MM.1S (cell line): ENCODE measurements around the gene CSHL1.
"Not testable (repeated sequence)": the region's sequence is repeated elsewhere in the genome, so short reads cannot be mapped to it uniquely, and the experiment has no call there.

Experiments
- DNase-seq: peaks from one replicate; pipeline ENCODE4 v3.0.0-alpha.2; 2015
- H2AFZ ChIP-seq: fragments of 300-600 bp; sonication (generic); 2 replicates; pipeline ENCODE4 v1.6.0; 2016; ENCODE audit warnings: antibody characterized with exemption, low read length
- H3F3A ChIP-seq: fragments of 300-600 bp; sonication (generic); 2 replicates; pipeline ENCODE4 v1.6.1; 2016; ENCODE audit warnings: mild to moderate bottlenecking, antibody characterized with exemption, low read length, moderate library complexity, mixed read lengths; ENCODE audit not compliant: insufficient read depth
- H3K27ac ChIP-seq: fragments of 300-600 bp; sonication (generic); 2 replicates; pipeline ENCODE4 v1.5.1; 2016; ENCODE audit warnings: mild to moderate bottlenecking, low read length
- H3K27me3 ChIP-seq: fragments of 300-600 bp; sonication (generic); replicated peaks from 2 replicates; pipeline ENCODE4 v1.6.0; 2016; ENCODE audit warnings: low read length; ENCODE audit not compliant: insufficient read depth
- H3K36me3 ChIP-seq: fragments of 300-600 bp; sonication (generic); replicated peaks from 2 replicates; pipeline ENCODE4 v1.6.1; 2016; ENCODE audit warnings: mild to moderate bottlenecking, low read length, mixed read lengths; ENCODE audit not compliant: insufficient read depth
- H3K4me1 ChIP-seq: fragments of 300-600 bp; sonication (generic); 2 replicates; pipeline ENCODE4 v1.6.1; 2016; ENCODE audit warnings: low read length, mixed read lengths
- H3K4me2 ChIP-seq: fragments of 300-600 bp; sonication (generic); 2 replicates; pipeline ENCODE4 v1.6.0; 2016; ENCODE audit warnings: low read depth, low read length
- H3K4me3 ChIP-seq: fragments of 300-600 bp; sonication (generic); 2 replicates; pipeline ENCODE4 v1.5.1; 2016; ENCODE audit warnings: low read length, mixed read lengths
- H3K79me2 ChIP-seq: fragments of 300-600 bp; sonication (generic); 2 replicates; pipeline ENCODE4 v1.6.1; 2016; ENCODE audit warnings: mixed run types, low read length, mixed read lengths
- H3K9ac ChIP-seq: fragments of 300-600 bp; sonication (generic); 2 replicates; pipeline ENCODE4 v1.6.1; 2016; ENCODE audit warnings: low read length, mixed read lengths
- H3K9me2 ChIP-seq: fragments of 300-600 bp; sonication (generic); replicated peaks from 2 replicates; pipeline ENCODE4 v1.6.1; 2016; ENCODE audit warnings: mild to moderate bottlenecking, low read length, mixed read lengths; ENCODE audit not compliant: insufficient read depth
- H3K9me3 ChIP-seq: fragments of 300-600 bp; sonication (generic); replicated peaks from 2 replicates; pipeline ENCODE4 v1.6.1; 2016; ENCODE audit warnings: mild to moderate bottlenecking, low read length, mixed read lengths; ENCODE audit not compliant: insufficient read depth
- H4K20me1 ChIP-seq: fragments of 300-600 bp; sonication (generic); 2 replicates; pipeline ENCODE4 v1.6.1; 2016; ENCODE audit warnings: mild to moderate bottlenecking, low read length, moderate library complexity, mixed read lengths; ENCODE audit not compliant: insufficient read depth
- CTCF ChIP-seq: fragments of 300-600 bp; sonication (generic); IDR thresholded peaks from 2 replicates; pipeline ENCODE4 v1.5.1; 2016; ENCODE audit warnings: antibody characterized with exemption, low read length, mixed read lengths
- EZH2 ChIP-seq: fragments of 300-600 bp; sonication (generic); optimal IDR thresholded peaks from 2 replicates; pipeline ENCODE3; 2017; ENCODE audit warnings: low read depth, mild to moderate bottlenecking, antibody characterized with exemption, low read length, mixed read lengths
- EZH2phosphoT487 ChIP-seq: fragments of 300-600 bp; sonication (generic); IDR thresholded peaks from 2 replicates; pipeline ENCODE4 v1.6.1; 2018; ENCODE audit warnings: antibody characterized with exemption, low read length

CSHL1 gene

GRCh38 chr17:63919311-63919723, 8.3 kb upstream of the CSHL1 start:
- no peak overlapping the region for H3K4me2 ChIP-seq
- peak; percentile 67 for DNase-seq
- H3K4me3 ChIP-seq = no peak overlapping the region

GRCh38 chr17:63918789-63919305, 7.8 kb upstream of the CSHL1 start, which contains the start of gene GH1:
GH1 (minus strand) TSS chr17:63918839; CDS start chr17:63918776, 63 bp downstream.
- H3K9me3 ChIP-seq, H3K36me3 ChIP-seq, H3K4me1 ChIP-seq, H3K9ac ChIP-seq, H3K27ac ChIP-seq, H3K79me2 ChIP-seq, H3K27me3 ChIP-seq, H3K4me3 ChIP-seq, H3K4me2 ChIP-seq, H3K9me2 ChIP-seq, DNase-seq, H4K20me1 ChIP-seq, H3F3A ChIP-seq: not testable (repeated sequence)
- H2AFZ ChIP-seq = peak within 1 kb of the TSS; percentile 42; the same call in 1 of the 2 replicates

More at GRCh38 chr17:63919311-63919723, 8.3 kb upstream of the CSHL1 start:
- Histone ChIP-seq H3K9me3 (no peaks in the 10 kb centered on the region), H4K20me1 (no peaks in the 10 kb centered on the region), H2AFZ (peak overlapping the region; percentile 42; the same call in 1 of the 2 replicates), H3K79me2 (no peaks in the 10 kb centered on the region), H3K27me3 (no peaks in the 10 kb centered on the region; the same call in 1 of the 2 replicates), H3K27ac (no peak overlapping the region), H3F3A (no peaks in the 10 kb centered on the region), H3K36me3 (no peaks in the 10 kb centered on the region), H3K9ac (no peak overlapping the region), H3K9me2 (no peaks in the 10 kb centered on the region), H3K4me1 (no peaks in the 10 kb centered on the region)
- TF ChIP-seq EZH2phosphoT487 = no peak
- peak; percentile 88 for TF ChIP-seq CTCF

GRCh38 chr17:63918305-63918704, 7.2 kb upstream of the CSHL1 start:
- no peaks in the 10 kb centered on the region for H4K20me1 ChIP-seq
- H3K27ac ChIP-seq = no peak overlapping the region
- no peaks in the 10 kb centered on the region for H3K9me3 ChIP-seq
- H3K27me3 ChIP-seq = no peaks in the 10 kb centered on the region; the same call in 1 of the 2 replicates
- no peaks in the 10 kb centered on the region for H3K4me1 ChIP-seq
- H3K79me2 ChIP-seq = no peaks in the 10 kb centered on the region
- H3F3A ChIP-seq = no peaks in the 10 kb centered on the region
- H3K36me3 ChIP-seq = no peaks in the 10 kb centered on the region
- no peak overlapping the region for H2AFZ ChIP-seq
- no peaks in the 10 kb centered on the region for H3K9me2 ChIP-seq
- no peak overlapping the region for H3K4me2 ChIP-seq
- no peak overlapping the region for H3K4me3 ChIP-seq
- TF ChIP-seq EZH2phosphoT487 (no peak), CTCF (no peak), EZH2 (no peak)
- H3K9ac ChIP-seq = no peak overlapping the region
- no peak for DNase-seq

- Histone ChIP-seq H3K9ac (no peak overlapping the region), H3K4me3 (no peak overlapping the region)
- no peak for TF ChIP-seq EZH2
- TF ChIP-seq EZH2phosphoT487 = no peak
- no peak for TF ChIP-seq CTCF
Observed at GRCh38 chr17:63917646-63918045, 6.6 kb upstream of the CSHL1 start.

GRCh38 chr17:63917206-63917605, 6.1 kb upstream of the CSHL1 start:
- not testable (repeated sequence) for H3K9ac ChIP-seq, H3K4me3 ChIP-seq, H3F3A ChIP-seq, H3K4me1 ChIP-seq, H3K4me2 ChIP-seq, H3K27ac ChIP-seq, H2AFZ ChIP-seq, H3K9me3 ChIP-seq, DNase-seq, H3K9me2 ChIP-seq, H3K36me3 ChIP-seq, H4K20me1 ChIP-seq, H3K79me2 ChIP-seq, H3K27me3 ChIP-seq

More at GRCh38 chr17:63917646-63918045, 6.6 kb upstream of the CSHL1 start:
- Histone ChIP-seq H3K9me2 (no peaks in the 10 kb centered on the region), H3K36me3 (no peaks in the 10 kb centered on the region), H3K27me3 (no peaks in the 10 kb centered on the region; the same call in 1 of the 2 replicates), H4K20me1 (no peaks in the 10 kb centered on the region), H3K27ac (no peak overlapping the region), H3K4me1 (no peaks in the 10 kb centered on the region), H3K4me2 (no peak overlapping the region), H2AFZ (no peak overlapping the region), H3K79me2 (no peaks in the 10 kb centered on the region), H3K9me3 (no peaks in the 10 kb centered on the region), H3F3A (no peaks in the 10 kb centered on the region)
- no peak for DNase-seq
